GM12878 (cell line): ENCODE data around the gene L1CAM. TPM values are rescaled to one million over a fixed set of nuclear protein-coding genes. Genes with fewer than 3 reads are reported as not detected.

Source experiments
- ATAC-seq: fragments of 200-7000 bp; cut with Tn5 transposase; 3 replicates; pipeline ENCODE4 v1.9.1; 2020; ENCODE audit warnings: mild to moderate bottlenecking, moderate library complexity
- BruUV-seq: library from RNA; stranded (reverse); fragments of 400-500 nt; replicated peaks from 2 replicates; lab custom pipeline; 2021; lab: Mats Ljungman, UMichigan
- CTCF ChIA-PET: fragments of 300-600 bp; sonication (Branson Sonifier 250); formaldehyde crosslinking; extraction: SDS; loops from one replicate; lab custom pipeline; 2021; ENCODE audit warnings: inconsistent platforms; lab: Yijun Ruan, JAX
- POLR2A ChIA-PET: fragments of 350-600 bp; formaldehyde crosslinking; extraction: SDS; loops from one replicate; lab custom pipeline; 2021; ENCODE audit warnings: inconsistent platforms; lab: Charles Lee
- RAD21 ChIA-PET: fragments of 300-600 bp; sonication (Branson Sonifier 250); formaldehyde crosslinking; loops from one replicate; lab custom pipeline; 2023; ENCODE audit warnings: antibody characterized with exemption; ENCODE audit not compliant: unreplicated experiment; lab: Charles Lee
- SMC1A ChIA-PET: fragments of 300-600 bp; sonication (Branson Sonifier 250); formaldehyde crosslinking; loops from one replicate; lab custom pipeline; 2023; ENCODE audit not compliant: unreplicated experiment, uncharacterized antibody; lab: Charles Lee
- DNase-seq: peaks from one replicate; pipeline ENCODE4 v3.0.0-alpha.2; 2011; ENCODE audit warnings: low read depth, low spot score
- FAIRE-seq: peaks from 3 replicates; lab custom pipeline; 2011; peaks lifted over from hg19 to GRCh38; lab: Jason Lieb, UNC
- H2AFZ ChIP-seq: 2 replicates; pipeline ENCODE4 v1.6.0; 2011; ENCODE audit warnings: low read depth, low read length, control low read depth; ENCODE audit not compliant: control insufficient read depth
- H3K27ac ChIP-seq: 2 replicates; pipeline ENCODE4 v1.5.1; 2011; ENCODE audit warnings: control low read depth; ENCODE audit not compliant: control insufficient read depth, insufficient read depth
- H3K27me3 ChIP-seq, 2 experiments: replicated peaks in 1 of 2; 2 replicates each; pipeline versions ENCODE4 v1.6.0 to v1.6.1; 2011; ENCODE audit warnings: low read length in 1 of 2; ENCODE audit not compliant: control insufficient read depth in 2 of 2, insufficient read depth in 2 of 2
- H3K36me3 ChIP-seq, 2 experiments: 2 replicates each; pipeline ENCODE4 v1.5.1; 2011; ENCODE audit warnings: low read length in 1 of 2; ENCODE audit not compliant: control insufficient read depth in 2 of 2, insufficient read depth in 2 of 2
- H3K4me1 ChIP-seq: 2 replicates; pipeline ENCODE4 v1.6.1; 2011; ENCODE audit warnings: mild to moderate bottlenecking, low read length, moderate library complexity, mixed read lengths; ENCODE audit not compliant: control insufficient read depth, insufficient read depth
- H3K4me2 ChIP-seq: 2 replicates; pipeline ENCODE4 v1.6.0; 2011; ENCODE audit warnings: control low read depth; ENCODE audit not compliant: control insufficient read depth, insufficient read depth
- H3K4me3 ChIP-seq: fragments of 200-600 bp; sonication (generic); 2 replicates; pipeline ENCODE4 v1.5.1; 2016
- H3K79me2 ChIP-seq: 2 replicates; pipeline ENCODE4 v1.6.0; 2011; ENCODE audit warnings: low read length; ENCODE audit not compliant: control insufficient read depth, insufficient read depth
- H3K9ac ChIP-seq: 2 replicates; pipeline ENCODE4 v1.8.0; 2011; ENCODE audit warnings: low read length, control low read depth, mixed read lengths; ENCODE audit not compliant: control insufficient read depth, insufficient read depth
- H3K9me3 ChIP-seq: replicated peaks from 3 replicates; pipeline ENCODE4 v1.5.1; 2011; ENCODE audit warnings: mild to moderate bottlenecking, low read length; ENCODE audit not compliant: control insufficient read depth, insufficient read depth
- H4K20me1 ChIP-seq: 2 replicates; pipeline ENCODE4 v1.6.0; 2011; ENCODE audit not compliant: control insufficient read depth, insufficient read depth
- EZH2 ChIP-seq: IDR thresholded peaks from 2 replicates; pipeline ENCODE4 v1.6.1; 2012; ENCODE audit warnings: low read depth, mild to moderate bottlenecking, control low read depth, inconsistent platforms, low read length, borderline replicate concordance; ENCODE audit not compliant: control insufficient read depth
- HDAC2 ChIP-seq: fragments of 200-600 bp; sonication (generic); IDR thresholded peaks from 2 replicates; pipeline ENCODE4 v1.6.1; 2017
- KDM1A ChIP-seq: fragments of 200-600 bp; sonication (generic); IDR thresholded peaks from 2 replicates; pipeline ENCODE4 v1.6.1; 2016; ENCODE audit warnings: borderline replicate concordance
- NR2C1 ChIP-seq: fragments of 450-650 bp; IDR thresholded peaks from 2 replicates; pipeline ENCODE4 v1.6.1; 2017; ENCODE audit warnings: antibody characterized with exemption, mild to moderate bottlenecking, moderate library complexity
- POLR2A ChIP-seq: IDR thresholded peaks from 2 replicates; pipeline ENCODE4 v1.6.1; 2011; ENCODE audit warnings: low read depth, mild to moderate bottlenecking, low read length
- TARDBP ChIP-seq: IDR thresholded peaks from 2 replicates; pipeline ENCODE4 v1.6.1; 2016; ENCODE audit warnings: borderline replicate concordance
- TCF12 ChIP-seq: IDR thresholded peaks from 2 replicates; pipeline ENCODE4 v1.6.1; 2011; ENCODE audit warnings: low read depth, mild to moderate bottlenecking, low read length
- TCF3 ChIP-seq: IDR thresholded peaks from 2 replicates; pipeline ENCODE4 v1.6.1; 2012; ENCODE audit warnings: low read depth, mild to moderate bottlenecking, low read length, borderline replicate concordance; ENCODE audit not compliant: insufficient read depth
- USF2 ChIP-seq: IDR thresholded peaks from 2 replicates; pipeline ENCODE4 v1.6.1; 2011; ENCODE audit warnings: low read depth, low read length, improper control_type of control experiment, borderline replicate concordance
- ZBTB33 ChIP-seq: fragments of 450-650 bp; IDR thresholded peaks from 2 replicates; pipeline ENCODE4 v1.6.1; 2017; ENCODE audit warnings: mild to moderate bottlenecking
- WGBS: methylation state at CpG from one replicate; pipeline ENCODE4 v1.1.6; 2016; ENCODE audit warnings: low lambda C conversion rate; ENCODE audit not compliant: insufficient replicate concordance, insufficient coverage; ENCODE audit errors: missing lambda C conversion rate; 5-methylcytosine and 5-hydroxymethylcytosine counted together
- in situ Hi-C: fragments of 300-500 bp; cut with MboI; formaldehyde crosslinking; loops from 9 replicates; pipeline ENCODE4 v1.14.3; 2018; ENCODE audit warnings: mixed read lengths
- intact Hi-C: fragments of 100-400 bp; cut with micrococcal nuclease; formaldehyde crosslinking; loops from one replicate; pipeline ENCODE4 v1.14.2; 2022; ENCODE audit not compliant: unreplicated experiment
- polyA plus RNA-seq, 11 experiments: library from polyadenylated mRNA; depleted of rRNA in 4 of 11; unstranded in 6 of 11; stranded (reverse) in 5 of 11; fragments of >200 nt; fragmentation: Nextera tagmentation in 4 of 11; fragmentation: Illumina TruSeq in 1 of 11; extraction: Ambion mirVana in 4 of 11; extraction: Trizol in 1 of 11; gene quantifications; 1 replicate in 1 of 11; 2 replicates in 10 of 11; pipeline versions ENCODE4 v1.2.1 to v1.2.3, GENCODE V29; 2011 to 2016; ENCODE audit warnings: inconsistent platforms in 2 of 11, missing spikeins in 2 of 11, low read depth in 1 of 11
- total RNA-seq, 4 experiments: library from RNA; depleted of rRNA in 3 of 4; stranded (reverse); fragments of >200 nt in 3 of 4; fragmentation: Illumina TruSeq in 1 of 4; extraction: Trizol in 1 of 4; gene quantifications; 2 replicates each; pipeline versions ENCODE4 v1.2.1 to v1.2.3, GENCODE V29; 2013 to 2021
- TF ChIP-seq, protein P1 (sequence below): IDR thresholded peaks from 2 replicates; pipeline ENCODE4 v1.6.1; 2012; ENCODE audit warnings: improper control_type of control experiment, low read depth, low read length; ENCODE audit not compliant: insufficient replicate concordance
- TF ChIP-seq, protein P2 (sequence below): fragments of 450-650 bp; IDR thresholded peaks from 2 replicates; pipeline ENCODE4 v1.6.1; 2016; ENCODE audit warnings: mild to moderate bottlenecking, moderate library complexity, borderline replicate concordance

L1CAM gene
- total and polyA plus RNA-seq, 10 of the 15 experiments (the other 5 are each of a cell fraction or from before 2014, with no cell fraction given) = 0.01 to 0.64 (median 0.09) TPM; not detected in 5

DNA sequence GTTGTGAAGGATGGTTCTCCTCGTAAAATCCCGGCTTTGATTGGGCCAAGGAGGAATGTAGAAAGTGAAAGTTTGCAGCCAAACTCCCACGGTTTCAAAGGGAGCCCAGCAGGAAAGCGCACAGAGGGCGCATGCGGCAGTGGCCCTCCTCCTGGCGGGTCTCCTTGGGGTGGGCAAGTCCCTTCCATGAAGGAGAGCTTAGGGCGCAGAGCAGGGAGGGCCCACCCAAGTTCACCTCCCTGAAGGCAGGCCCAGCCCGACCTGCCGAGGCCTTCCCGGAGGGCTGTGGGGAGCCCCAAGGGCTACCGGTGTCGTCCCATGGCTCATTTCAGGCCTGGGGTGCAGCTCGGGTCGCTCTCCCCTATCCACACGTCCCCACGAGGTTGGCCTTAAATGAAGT, 57.7 kb downstream of the L1CAM start (continued):
- no peak for TF ChIP-seq USF2
- no peak for TF ChIP-seq NR2C1
- no peak for TF ChIP-seq HDAC2
- no peak for TF ChIP-seq EZH2
- no peak for TF ChIP-seq ZBTB33
- TF ChIP-seq KDM1A = no peak

GRCh38 chrX:153827903-153828302, 58.1 kb downstream of the L1CAM start:
- no peak for DNase-seq
- Histone ChIP-seq H2AFZ (no peak overlapping the region), H3K27me3 (no peaks in the 10 kb centered on the region; a peak in 2 of 4 replicates), H3K27ac (no peak overlapping the region), H3K9me3 (no peaks in the 10 kb centered on the region; the same call in 2 of the 3 replicates), H3K4me1 (no peaks in the 10 kb centered on the region), H3K79me2 (no peaks in the 10 kb centered on the region), H3K9ac (no peak overlapping the region), H3K4me2 (no peak overlapping the region), H4K20me1 (no peaks in the 10 kb centered on the region), H3K36me3 (no peaks in the 10 kb centered on the region), H3K4me3 (no peak overlapping the region)
- RAD21 ChIA-PET = no interaction called here
- 62% methylated on average over 9 of the region's 9 CpGs for WGBS
- POLR2A ChIA-PET = no interaction called here
- CTCF ChIA-PET = no interaction called here
- ATAC-seq = no peak
- in situ Hi-C loops (no loop called here), intact Hi-C loops (no loop called here)
- SMC1A ChIA-PET = no interaction called here
- BruUV-seq = no TSS peak
- FAIRE-seq = no peak
- TF ChIP-seq TCF12 (no peak), TCF3 (no peak), POLR2A (no peak), TARDBP (no peak)
- TF ChIP-seq, protein P1, sequence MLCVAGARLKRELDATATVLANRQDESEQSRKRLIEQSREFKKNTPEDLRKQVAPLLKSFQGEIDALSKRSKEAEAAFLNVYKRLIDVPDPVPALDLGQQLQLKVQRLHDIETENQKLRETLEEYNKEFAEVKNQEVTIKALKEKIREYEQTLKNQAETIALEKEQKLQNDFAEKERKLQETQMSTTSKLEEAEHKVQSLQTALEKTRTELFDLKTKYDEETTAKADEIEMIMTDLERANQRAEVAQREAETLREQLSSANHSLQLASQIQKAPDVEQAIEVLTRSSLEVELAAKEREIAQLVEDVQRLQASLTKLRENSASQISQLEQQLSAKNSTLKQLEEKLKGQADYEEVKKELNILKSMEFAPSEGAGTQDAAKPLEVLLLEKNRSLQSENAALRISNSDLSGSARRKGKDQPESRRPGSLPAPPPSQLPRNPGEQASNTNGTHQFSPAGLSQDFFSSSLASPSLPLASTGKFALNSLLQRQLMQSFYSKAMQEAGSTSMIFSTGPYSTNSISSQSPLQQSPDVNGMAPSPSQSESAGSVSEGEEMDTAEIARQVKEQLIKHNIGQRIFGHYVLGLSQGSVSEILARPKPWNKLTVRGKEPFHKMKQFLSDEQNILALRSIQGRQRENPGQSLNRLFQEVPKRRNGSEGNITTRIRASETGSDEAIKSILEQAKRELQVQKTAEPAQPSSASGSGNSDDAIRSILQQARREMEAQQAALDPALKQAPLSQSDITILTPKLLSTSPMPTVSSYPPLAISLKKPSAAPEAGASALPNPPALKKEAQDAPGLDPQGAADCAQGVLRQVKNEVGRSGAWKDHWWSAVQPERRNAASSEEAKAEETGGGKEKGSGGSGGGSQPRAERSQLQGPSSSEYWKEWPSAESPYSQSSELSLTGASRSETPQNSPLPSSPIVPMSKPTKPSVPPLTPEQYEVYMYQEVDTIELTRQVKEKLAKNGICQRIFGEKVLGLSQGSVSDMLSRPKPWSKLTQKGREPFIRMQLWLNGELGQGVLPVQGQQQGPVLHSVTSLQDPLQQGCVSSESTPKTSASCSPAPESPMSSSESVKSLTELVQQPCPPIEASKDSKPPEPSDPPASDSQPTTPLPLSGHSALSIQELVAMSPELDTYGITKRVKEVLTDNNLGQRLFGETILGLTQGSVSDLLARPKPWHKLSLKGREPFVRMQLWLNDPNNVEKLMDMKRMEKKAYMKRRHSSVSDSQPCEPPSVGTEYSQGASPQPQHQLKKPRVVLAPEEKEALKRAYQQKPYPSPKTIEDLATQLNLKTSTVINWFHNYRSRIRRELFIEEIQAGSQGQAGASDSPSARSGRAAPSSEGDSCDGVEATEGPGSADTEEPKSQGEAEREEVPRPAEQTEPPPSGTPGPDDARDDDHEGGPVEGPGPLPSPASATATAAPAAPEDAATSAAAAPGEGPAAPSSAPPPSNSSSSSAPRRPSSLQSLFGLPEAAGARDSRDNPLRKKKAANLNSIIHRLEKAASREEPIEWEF = no peak
- TF ChIP-seq, protein P2, sequence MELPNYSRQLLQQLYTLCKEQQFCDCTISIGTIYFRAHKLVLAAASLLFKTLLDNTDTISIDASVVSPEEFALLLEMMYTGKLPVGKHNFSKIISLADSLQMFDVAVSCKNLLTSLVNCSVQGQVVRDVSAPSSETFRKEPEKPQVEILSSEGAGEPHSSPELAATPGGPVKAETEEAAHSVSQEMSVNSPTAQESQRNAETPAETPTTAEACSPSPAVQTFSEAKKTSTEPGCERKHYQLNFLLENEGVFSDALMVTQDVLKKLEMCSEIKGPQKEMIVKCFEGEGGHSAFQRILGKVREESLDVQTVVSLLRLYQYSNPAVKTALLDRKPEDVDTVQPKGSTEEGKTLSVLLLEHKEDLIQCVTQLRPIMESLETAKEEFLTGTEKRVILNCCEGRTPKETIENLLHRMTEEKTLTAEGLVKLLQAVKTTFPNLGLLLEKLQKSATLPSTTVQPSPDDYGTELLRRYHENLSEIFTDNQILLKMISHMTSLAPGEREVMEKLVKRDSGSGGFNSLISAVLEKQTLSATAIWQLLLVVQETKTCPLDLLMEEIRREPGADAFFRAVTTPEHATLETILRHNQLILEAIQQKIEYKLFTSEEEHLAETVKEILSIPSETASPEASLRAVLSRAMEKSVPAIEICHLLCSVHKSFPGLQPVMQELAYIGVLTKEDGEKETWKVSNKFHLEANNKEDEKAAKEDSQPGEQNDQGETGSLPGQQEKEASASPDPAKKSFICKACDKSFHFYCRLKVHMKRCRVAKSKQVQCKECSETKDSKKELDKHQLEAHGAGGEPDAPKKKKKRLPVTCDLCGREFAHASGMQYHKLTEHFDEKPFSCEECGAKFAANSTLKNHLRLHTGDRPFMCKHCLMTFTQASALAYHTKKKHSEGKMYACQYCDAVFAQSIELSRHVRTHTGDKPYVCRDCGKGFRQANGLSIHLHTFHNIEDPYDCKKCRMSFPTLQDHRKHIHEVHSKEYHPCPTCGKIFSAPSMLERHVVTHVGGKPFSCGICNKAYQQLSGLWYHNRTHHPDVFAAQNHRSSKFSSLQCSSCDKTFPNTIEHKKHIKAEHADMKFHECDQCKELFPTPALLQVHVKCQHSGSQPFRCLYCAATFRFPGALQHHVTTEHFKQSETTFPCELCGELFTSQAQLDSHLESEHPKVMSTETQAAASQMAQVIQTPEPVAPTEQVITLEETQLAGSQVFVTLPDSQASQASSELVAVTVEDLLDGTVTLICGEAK = no peak
